ENCODE measurements around the gene ERCC6L.
"Not testable (repeated sequence)": the region's sequence is repeated elsewhere in the genome, so short reads cannot be mapped to it uniquely, and the experiment has no call there.

ERCC6L gene

DNA sequence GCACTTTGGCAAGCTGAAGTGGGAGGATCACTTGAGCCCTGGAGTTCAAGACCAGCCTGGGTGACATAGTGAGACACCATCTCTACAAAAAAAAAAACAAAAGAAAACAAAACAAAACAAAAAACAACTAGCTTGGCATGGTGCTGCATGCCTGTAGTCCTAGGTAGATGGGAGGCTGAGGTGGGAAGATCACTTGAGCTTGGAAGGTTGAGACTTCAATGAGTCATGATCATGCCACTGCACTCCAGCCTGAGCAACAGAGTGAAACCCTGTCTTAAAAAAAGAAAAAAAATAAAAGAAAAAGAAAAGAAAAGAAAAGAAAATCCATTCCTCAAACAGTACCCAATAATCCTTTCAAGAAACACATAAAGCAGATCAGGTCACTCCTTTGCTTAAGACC lies 14.9 kb upstream of the ERCC6L start:
- DNase-seq (ENCODE audit: low read depth) = no peak

DNA sequence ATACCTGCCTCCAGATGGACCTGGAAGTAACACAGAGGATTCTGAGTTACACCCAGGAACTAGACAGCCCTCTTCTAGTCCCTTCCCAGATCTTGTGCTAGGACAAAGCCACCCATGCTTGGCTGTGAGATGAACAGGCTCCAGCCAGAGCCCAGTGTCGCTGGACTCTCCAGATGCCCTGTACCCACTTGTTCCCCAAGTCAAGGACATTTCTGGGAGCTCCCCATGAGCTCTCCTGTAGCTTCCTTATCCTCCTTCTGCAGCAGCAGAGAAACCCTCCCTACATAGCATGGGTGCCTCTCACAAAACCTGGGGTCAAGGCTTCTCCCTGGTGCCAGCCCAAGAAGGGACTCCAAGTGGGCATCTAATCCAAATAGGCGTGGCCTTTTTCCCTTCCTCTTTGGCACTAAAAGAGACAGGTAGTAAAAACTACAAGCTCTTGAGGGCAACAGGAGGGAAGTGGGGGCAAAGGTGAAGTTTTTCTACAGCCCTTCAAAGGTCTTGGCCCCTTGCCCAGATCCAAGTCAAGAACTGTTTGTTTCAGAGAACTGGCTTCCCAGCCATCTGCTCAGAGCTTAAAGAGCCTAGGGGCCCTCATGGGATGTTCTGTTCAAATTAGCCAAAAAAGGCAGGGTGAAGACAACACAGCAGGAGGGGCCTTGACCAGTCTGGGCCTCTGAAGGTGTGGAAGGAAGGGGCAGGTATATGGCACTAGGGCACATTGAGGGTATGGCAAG lies 8.5 kb upstream of the ERCC6L start:
- DNase-seq (ENCODE audit: low read depth) = no peak

DNA sequence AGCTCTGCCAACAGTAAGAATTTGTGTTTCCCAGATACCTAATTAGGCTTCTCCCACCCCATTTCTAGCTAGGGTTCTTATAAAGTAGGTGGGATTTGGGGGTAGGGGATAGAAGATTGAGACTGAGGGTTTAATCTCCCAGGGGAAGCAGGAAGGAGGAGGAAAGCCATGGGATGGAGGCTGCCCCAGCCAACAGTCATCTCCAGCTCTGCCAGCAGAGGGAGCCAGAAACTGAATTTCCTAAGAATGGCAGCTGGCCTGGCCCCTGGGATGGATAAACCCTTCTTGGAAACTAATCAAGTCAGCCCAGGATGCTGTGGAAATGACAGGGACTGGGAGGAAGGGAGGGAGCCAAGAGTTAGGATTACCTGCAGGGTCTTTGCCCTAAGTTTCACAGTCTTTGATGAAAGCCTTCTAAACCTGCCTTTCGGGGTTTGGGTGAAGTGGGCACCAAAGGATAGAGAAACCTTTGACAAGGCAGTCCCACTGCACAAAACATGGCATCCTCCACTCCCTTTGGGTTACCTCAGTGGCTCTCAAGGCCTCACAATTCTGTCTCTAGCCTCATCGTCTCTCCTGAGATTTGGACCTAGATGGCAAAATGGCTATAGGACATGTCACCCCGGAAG lies 6.7 kb upstream of the ERCC6L start:
- peak; percentile 24 for DNase-seq (ENCODE audit: low read depth)

DNA sequence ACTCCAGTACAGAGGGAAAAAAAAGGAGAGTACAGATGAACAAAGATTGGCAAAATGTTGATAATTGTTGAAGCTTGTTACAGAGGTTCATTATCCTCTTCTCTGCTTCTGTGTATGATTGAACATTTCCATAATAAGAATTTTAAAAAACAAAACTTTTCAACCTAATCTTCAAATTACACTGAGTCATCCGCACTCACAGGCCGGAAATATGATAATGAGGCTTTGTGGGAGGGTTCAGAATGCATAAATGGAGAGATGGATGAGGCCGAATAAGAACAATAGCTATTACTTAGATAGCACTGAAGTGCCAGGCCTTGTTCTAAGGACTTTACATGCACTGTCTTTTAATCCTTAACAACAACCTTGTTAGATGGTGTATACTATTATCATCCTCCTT lies 4.6 kb upstream of the ERCC6L start:
- no peak for DNase-seq (ENCODE audit: low read depth)

DNA sequence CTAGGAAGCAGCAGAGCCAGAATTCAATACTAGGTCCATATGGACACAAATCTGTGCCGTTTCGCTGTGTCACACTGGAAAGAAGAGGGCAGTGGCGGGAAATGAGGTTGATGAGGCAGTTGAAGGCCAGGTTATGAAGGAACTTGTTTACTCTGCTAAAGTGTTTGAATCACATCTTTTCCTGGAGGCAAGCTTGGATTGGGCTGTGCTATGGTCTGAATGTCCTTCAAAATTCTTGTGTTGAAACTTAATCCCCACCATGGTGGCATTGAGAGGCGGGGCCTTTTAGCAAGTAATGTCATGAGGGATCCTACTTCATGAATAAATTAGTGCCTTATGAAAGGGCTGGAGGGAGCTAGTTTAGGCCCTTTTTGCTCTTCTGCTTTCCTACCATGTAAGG lies 2.1 kb upstream of the ERCC6L start:
- no peak for DNase-seq (ENCODE audit: low read depth)

DNA sequence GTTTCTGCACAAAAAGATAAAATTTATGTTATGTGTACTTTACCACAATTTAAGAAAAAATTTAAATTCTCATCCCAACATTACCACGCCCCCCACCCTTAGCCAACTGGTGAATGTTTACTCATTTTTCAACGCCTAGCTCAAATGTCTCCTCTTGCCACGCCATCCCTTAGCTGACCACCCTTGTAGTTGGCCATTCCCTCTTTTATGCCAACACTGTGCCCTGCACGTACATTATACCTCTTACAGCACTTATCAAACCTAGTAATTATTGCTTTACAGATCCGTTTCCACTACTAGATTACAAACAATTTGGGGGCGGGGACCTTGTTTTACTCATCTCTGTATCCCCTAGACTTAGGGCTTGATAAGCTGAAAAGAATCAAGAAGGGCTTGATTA lies 644 bp downstream of the ERCC6L start:
- DNase-seq (ENCODE audit: low read depth) = no peak

DNA sequence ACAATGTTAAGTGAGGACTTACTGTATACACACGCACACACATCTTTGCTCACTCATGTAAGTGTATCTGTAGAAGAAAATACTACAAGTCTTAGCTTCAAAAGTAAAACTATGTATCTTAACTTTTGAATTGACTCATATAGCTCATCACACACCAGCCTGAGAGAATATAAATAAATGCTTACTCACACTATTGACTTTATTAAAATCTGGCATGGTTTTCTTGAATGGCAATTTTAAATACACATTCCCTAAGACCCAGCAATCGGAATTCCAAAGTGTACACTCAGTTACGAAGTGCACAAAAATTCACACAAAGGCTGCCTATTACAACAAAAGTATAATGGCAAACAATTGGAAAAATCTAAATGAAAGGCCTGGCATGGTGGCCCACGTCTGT lies 2.0 kb downstream of the ERCC6L start:
- no peak for DNase-seq (ENCODE audit: low read depth)

DNA sequence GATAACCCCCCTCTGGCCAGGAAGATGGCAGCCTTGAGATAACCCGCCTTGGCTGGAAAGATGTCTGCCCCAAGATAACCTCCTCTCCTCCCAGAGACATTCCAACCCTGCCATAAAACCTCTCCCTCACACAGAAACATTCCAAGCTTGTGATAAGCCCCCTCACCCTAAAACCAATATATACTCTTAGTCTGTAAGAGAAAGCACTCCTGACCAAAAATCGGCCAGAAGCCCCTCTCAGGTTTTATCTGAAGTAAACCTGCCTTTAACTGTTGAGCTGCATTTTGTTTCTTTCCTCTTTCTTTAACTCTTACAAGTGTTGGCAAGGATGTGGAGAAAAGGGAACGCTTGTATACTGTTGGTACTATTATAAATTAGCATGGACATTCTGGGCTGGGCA lies 8.5 kb downstream of the ERCC6L start:
- no peak for DNase-seq (ENCODE audit: low read depth)

DNA sequence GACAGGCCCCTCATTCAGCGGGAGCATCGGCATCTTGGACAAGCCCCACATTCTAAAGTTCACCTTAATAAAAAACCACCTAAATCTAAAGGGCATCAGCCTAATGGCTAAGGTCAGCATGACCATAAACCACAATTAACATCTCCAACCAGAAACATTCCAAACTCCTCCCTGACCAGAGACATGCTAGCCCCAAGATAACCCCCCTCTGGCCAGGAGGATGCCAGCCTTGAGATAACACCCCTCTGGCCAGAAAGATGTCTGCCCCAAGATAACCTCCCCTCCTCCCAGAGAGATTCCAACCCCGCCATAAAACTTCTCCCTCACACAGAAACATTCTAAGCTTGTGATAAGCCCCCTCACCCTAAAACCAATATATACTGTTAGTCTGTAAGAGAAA lies 18.5 kb downstream of the ERCC6L start:
- not testable (repeated sequence) for DNase-seq (ENCODE audit: low read depth)

DNA sequence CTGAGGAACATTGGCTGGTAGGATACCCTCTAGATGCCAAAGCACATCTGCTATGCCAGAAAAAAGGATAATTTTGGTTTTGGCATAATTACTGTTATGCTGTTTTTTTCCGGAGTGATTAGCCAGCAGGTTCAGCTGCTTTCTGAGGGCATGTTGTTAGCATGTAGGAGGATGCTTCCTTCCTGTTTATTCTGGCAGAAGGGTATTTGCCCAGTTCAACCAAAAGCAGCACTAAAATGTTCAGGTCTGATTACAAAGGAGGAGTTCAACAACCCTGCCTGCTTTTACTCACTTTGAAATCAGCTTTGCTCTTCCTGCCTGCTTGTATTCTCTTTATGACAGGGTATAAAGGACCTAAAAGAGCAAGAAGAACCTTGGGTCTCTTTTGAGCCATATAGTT lies 21.9 kb downstream of the ERCC6L start:
- no peak for DNase-seq (ENCODE audit: low read depth)

DNA sequence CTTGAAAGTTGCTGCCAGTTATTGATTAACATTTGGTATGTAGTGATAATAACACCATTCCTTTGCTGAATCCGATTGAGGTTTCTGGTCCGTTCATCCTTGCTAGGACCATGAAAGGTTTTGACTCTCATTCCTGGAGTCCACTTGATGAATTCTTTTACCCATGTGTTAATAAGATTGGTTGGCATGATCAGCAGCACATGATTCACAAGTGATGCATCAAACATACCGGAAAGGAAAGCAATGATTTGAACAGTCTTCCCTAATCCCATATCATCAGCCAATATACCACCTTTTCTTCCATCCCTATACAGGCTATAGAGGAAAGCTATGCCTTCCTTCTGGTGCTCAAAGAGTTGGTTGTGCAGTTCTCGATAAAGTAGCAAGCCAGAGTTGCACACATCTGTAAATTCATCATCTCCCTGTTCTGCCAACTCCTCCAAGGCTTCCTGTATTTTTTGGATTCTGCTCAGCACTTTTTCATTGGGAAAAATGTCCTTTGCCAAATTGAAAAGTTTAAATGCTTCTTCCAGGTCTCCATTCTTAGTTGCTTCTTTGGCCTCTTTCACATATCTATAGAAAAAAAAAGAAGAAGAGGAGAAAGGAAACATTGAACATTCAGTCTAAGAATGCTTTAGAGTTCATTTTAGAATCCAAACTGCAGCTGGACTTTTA lies 30.6 kb downstream of the ERCC6L start:
- no peak for DNase-seq (ENCODE audit: low read depth)

DNA sequence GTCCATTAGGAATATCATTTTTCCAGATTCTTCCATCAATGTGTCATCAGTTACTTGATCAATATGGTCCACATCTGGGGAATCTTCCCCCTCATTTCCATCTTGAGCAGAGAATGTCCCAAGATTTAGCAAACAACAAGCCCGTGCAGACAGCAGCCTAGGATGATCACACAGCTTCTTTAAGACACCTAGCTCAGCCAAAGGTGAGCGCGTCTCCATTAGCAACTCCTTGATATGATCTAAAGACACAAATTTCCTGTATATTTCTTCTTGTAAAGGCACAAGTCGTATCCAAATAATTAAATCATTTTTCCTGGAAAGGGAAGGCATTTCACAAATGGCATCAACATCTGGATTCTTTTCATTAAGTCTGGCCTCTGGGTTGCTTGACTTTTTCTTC lies 31.5 kb downstream of the ERCC6L start:
- no peak for DNase-seq (ENCODE audit: low read depth)

DNA sequence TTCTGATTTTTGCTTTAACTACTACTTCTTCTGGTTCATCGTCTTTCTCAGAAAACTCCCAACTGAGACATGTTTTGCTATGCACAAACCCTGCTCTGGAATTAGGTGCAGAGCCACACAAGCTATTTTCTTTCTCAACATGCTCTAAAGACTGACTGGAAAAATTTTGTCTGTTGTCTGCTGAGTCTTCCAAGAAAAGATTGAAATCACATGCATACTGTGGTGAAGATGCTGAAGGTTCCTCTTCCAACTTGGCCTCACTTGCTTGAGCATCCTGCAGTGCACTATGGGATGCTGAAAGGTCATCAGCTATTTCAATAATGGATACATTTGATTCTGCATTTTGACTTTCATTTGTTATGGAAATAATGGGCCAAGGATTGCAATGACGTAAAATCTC lies 33.1 kb downstream of the ERCC6L start:
- DNase-seq (ENCODE audit: low read depth) = no peak

DNA sequence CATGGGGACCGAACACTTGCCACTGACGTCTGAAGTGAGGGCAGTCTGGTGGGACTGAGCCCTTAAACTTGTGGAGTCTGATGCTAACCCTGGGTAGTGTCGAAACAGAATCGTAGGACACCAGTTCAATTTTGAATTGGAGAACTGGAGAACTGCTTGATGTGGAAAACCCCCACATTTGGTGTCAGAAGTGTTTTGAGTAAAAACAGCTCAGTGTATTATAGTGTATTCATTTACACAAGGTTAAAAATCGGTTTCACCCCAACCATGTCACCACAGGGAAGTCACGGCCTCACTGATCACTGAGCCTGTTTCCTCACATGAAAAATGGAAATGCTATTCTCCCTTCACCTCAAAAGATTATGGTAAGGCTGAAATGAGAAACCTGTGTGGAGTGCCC lies 35.4 kb downstream of the ERCC6L start:
- no peak for DNase-seq (ENCODE audit: low read depth)

DNA sequence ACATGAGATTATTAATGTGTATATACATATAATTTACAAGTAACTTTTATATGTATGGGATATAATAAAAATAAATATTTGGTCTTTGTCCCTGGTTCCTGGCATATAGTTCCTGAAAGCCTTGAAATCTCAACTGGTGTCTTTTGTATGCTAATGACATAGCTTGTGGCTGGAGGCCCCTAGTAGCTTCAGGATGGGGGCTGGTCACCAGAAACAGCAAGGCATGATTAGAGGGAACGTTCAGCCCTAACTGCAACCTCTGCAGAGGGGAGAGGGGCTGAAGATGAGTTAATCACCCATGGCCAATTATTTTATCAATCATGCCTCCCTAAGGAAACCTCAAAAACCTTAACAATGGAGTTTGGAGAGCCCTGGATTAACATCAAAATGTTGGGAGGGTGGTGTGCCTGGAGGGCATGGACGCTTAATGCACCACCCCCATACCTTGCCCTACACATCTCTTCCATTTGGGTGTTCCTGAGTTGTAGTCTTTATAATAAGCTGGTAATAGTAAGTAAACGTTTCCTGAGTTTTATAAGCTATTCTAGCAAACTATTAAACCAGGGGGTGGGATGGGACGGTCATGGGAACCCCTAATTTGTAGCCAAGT lies 35.9 kb downstream of the ERCC6L start:
- DNase-seq (ENCODE audit: low read depth) = no peak

DNA sequence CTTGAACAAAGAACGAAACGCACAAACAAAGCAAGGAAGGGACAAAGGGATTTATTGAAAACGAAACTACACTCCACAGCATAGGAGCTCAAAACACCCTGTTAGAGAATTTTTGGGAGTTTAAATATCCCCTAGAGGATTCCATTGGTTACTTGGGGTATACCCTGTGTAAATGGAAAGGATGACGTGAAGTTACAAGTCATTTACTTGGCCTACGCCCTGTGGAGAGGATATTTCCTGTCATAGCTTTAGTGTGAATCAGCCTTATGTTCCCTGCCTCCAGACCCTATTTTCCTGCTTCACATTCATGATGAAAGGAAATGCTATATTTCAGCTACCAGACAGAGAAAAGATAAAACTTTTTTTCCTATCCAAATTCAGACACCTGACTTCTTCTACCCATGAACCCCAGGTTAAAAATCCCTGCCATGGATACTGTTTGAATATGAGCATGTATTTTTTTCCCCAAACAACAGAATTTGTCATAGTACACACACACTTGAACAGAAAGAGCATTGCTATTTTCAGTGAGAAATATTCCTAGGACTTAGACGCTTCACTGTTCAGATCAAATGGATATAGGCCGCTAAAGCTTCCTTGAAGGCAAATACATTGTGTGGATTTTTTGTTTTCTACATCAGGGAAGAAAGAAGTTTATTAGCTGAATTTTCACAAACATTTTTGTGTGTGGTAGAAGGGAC lies 36.8 kb downstream of the ERCC6L start:
- DNase-seq (ENCODE audit: low read depth) = no peak

DNA sequence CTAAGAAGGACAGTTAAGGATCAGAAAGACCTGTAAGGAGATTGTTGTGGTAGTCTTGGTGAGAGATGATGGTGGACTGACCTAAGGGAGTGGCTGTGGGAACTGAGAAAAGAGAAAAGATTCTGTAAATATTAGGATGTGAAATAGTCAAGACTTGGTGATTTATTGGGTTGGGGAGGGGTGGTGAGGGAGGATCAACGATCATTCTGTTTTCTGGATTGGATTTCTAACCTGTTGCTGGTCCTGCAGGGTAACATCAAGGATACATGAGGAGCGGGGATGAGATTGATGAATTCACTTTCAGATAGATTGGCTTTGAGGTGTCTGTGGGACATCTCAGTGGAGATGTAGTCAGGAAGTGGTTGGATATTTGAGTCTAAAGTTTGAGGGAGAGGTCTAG lies 55.9 kb downstream of the ERCC6L start:
- DNase-seq (ENCODE audit: low read depth) = no peak

DNA sequence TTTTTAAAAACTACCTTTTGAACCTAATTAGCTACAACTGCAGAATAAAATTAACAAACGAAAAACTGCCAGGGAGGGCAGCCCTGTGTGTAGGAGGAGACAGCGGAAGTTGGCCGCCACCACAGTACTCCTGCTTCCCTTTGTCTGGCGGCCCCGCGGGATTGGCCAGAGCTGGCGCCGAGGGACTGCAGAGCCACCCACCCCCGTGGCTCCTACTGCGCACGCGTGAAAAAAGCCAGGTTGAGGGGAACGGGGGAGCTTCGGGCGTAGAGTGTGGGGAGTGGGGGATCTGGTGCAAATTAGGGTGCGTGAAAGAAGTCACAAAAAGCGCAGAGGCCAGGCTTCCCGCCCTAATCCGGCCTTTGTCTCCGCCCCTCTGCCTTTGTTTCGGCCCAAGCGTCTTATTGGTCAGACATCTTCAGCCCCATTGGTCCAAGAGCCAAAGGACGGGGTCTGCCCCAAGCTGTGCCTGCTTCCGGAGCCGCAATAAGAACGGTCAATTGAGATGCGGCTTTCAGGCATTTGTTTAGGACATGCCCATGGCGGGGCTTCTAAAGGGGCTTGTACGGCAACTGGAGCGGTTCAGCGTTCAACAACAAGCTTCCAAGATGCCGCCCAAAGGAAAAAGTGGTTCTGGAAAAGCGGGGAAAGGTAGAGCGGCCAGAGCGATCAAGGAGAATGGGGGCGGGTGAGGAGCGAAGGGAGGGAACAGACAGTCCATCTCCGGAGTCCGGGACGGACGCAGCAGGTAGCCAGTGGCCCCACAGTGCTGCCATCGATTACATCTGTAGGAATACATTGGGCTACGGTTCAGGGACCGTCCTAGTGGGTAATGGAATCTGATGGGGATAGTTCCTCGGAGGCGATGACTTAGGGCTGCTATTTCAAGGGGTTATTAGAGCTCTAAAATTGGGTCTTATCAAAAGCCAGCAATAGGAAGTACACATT lies 57.4 kb downstream of the ERCC6L start, which contains the start of gene PIN4:
PIN4 (plus strand) TSS at position 580 of the 948 bp plus-strand sequence; CDS start at position 609, 29 bp downstream.
- peak; percentile 68 for DNase-seq (ENCODE audit: low read depth)

DNA sequence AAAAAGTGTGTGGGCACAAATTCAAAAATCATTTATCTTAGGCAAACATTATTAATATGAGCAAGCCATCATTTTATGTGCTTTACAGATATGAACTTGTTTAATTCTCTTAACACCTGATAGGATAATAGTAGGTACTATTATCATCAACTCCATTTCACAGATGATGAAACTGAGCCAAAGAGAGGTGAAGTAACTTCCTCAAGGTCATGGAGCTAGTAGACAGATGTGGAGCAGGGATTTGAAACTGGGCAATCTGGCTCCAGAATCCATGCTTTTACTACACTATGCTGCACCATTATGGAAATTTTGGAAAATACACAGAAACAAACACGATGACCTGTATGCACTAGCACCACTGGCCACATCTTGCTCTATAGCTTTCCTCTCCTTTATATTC lies 58.3 kb downstream of the ERCC6L start:
- DNase-seq (ENCODE audit: low read depth) = no peak

DNA sequence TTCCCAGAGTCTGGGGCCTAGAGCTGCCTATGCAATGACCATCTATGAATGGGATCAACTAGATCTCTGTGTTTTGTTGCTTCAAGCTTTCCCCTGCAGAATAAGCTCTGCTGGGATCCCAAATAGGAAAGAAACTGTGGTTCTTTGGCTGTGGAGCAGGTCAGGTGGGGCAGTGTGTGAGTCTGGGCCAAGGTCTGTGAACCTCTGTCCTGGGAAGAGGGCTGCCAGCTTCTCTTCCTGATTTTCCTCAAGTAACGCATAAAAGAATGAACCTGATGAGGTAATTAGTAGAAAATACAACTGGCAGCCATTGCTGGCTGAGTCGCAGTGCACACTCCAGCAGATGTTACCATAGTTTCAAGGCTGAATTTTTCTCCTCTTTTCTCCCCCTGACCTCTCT lies 61.8 kb downstream of the ERCC6L start:
- DNase-seq (ENCODE audit: low read depth) = no peak

DNA sequence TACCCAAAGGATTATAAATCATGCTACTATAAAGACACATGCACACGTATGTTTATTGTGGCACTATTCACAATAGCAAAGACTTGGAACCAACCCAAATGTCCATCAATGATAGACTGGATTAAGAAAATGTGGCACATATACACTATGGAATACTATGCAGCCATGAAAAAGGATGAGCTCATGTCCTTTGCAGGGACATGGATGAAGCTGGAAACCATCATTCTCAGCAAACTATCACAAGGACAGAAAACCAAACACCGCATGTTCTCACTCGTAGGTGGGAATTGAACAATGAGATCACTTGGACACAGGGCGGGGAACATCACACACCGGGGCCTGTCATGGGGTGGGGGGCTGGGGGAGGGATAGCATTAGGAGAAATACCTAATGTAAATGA lies 62.5 kb downstream of the ERCC6L start:
- DNase-seq (ENCODE audit: low read depth) = not testable (repeated sequence)
